ENCODE results near the gene PRKAG2. TPM values are rescaled to one million over a fixed set of nuclear protein-coding genes. Genes with fewer than 3 reads are reported as not detected.
A peak's percentile ranks its signal among the peaks of the same experiment; 100 is the strongest.

Gene PRKAG2
- total RNA-seq, 4 donors from 2014 or later: 8.9 to 35.1 (median 13.6) TPM

DNA sequence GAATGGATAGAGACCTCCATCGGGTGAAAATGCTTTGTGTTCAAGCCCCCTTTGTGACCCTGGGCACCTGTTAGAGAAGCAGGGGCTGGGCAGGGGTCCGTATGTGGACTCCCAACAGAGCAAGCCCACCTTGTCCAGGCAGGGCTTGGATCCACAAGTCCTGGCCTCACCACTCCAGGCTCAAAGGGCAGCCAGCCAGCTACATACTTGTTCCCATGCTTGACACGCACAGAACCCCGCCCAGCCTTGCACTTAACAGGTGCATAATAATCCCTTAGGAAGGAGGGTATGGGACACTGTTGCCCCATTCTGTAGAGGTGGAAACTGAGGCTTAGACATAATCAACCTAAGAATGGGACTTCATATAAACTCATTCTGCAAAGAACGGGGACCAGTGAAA lies 160.6 kb downstream of the PRKAG2 start:
- TF ChIP-seq, protein P1, sequence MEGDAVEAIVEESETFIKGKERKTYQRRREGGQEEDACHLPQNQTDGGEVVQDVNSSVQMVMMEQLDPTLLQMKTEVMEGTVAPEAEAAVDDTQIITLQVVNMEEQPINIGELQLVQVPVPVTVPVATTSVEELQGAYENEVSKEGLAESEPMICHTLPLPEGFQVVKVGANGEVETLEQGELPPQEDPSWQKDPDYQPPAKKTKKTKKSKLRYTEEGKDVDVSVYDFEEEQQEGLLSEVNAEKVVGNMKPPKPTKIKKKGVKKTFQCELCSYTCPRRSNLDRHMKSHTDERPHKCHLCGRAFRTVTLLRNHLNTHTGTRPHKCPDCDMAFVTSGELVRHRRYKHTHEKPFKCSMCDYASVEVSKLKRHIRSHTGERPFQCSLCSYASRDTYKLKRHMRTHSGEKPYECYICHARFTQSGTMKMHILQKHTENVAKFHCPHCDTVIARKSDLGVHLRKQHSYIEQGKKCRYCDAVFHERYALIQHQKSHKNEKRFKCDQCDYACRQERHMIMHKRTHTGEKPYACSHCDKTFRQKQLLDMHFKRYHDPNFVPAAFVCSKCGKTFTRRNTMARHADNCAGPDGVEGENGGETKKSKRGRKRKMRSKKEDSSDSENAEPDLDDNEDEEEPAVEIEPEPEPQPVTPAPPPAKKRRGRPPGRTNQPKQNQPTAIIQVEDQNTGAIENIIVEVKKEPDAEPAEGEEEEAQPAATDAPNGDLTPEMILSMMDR (IDR thresholded peaks at IDR 0.05): no peak
- no peak for TF ChIP-seq POLR2A (IDR thresholded peaks at IDR 0.05)
- no peak overlapping the region for H3K4me3 ChIP-seq
- no peak overlapping the region for H3K27ac ChIP-seq
- H3K36me3 ChIP-seq: no peaks in the 10 kb centered on the region
- intact Hi-C loops (cut with DNase I): no loop called here
- H3K27me3 ChIP-seq: peaks cover 0 to 3% (median 0%) of the 10 kb centered on the region in 4 donors
- H3K4me1 ChIP-seq: peaks cover 0 to 17% (median 0%) of the 10 kb centered on the region in 3 donors
- 63 to 83% methylated on average over 4 to 5 of the region's 5 CpGs for WGBS, 2 donors
- no peak for DNase-seq
- no peaks in the 10 kb centered on the region for H3K9me3 ChIP-seq

DNA sequence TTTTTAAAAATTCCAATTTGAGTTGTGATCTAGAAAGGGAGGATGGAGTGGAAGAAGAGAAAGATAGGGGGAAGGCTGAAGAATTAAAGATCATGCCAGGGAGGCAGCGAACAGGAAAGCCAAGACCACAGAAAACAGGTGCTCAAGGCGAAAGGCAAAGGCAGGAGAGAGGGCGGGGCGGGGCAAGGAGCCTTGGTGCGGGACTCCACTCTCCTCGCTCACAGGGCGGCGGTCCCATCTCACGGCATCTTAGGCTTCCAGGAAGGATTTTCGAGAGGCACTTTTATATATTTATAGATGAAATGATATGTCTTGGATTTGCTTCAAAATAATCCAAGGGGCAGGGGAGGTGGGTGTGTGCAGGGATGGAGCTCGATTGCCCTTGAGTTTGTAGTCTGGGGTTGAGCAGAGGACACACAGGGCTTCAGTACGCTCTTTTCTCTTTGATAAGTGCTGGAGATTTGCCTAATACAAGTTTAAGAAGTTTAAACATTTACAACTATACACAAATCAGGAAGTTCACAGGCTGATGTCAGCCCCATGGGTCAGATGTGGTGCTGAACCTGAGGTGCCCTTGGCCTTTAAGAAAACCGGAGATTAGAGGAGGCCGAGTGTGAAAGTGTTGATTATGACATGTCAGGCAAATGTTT lies 161.1 kb downstream of the PRKAG2 start:
- no peak for DNase-seq
- no peak for TF ChIP-seq POLR2A (IDR thresholded peaks at IDR 0.05)
- TF ChIP-seq, protein P1 (IDR thresholded peaks at IDR 0.05): no peak
- Histone ChIP-seq H3K9me3 (no peaks in the 10 kb centered on the region), H3K27me3 (no peaks in the 10 kb centered on the region), H3K4me1 (peaks cover 0 to 17% (median 0%) of the 10 kb centered on the region in 3 donors), H3K4me3 (no peak overlapping the region), H3K36me3 (no peaks in the 10 kb centered on the region), H3K27ac (no peak overlapping the region)
- intact Hi-C loops (cut with DNase I): no loop called here
- WGBS, 2 donors: 73 to 81% methylated on average over 14 of the region's 14 CpGs

DNA sequence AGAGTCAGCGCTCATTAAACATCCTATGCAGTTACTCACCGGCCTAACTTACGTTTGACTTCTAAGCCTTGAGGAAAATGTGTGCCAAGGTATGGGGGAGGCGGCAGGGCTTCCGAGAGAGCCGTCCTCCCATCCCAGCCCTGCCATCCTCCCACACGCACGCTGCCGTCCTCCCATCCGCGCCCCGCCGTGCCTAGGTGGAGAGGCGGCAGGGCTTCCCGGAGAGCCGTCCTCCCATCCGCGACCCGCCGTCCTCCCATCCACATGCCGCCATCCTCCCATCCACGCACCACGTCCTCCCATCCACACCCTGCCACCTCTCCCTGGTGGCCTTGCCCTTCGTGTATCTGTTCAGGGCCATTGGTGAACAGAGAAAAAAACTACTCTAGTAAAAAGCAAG lies 162.7 kb downstream of the PRKAG2 start:
- Histone ChIP-seq H3K9me3 (no peaks in the 10 kb centered on the region), H3K36me3 (no peaks in the 10 kb centered on the region), H3K4me3 (no peak overlapping the region), H3K27me3 (no peaks in the 10 kb centered on the region), H3K27ac (no peak overlapping the region), H3K4me1 (peaks cover 0 to 17% (median 0%) of the 10 kb centered on the region in 3 donors)
- intact Hi-C loops (cut with DNase I): no loop called here
- no peak for DNase-seq
- TF ChIP-seq, protein P1 (IDR thresholded peaks at IDR 0.05): no peak
- TF ChIP-seq POLR2A (IDR thresholded peaks at IDR 0.05): no peak
- 92 to 97% methylated on average over 2 to 24 of the region's 24 CpGs for WGBS, 2 donors

DNA sequence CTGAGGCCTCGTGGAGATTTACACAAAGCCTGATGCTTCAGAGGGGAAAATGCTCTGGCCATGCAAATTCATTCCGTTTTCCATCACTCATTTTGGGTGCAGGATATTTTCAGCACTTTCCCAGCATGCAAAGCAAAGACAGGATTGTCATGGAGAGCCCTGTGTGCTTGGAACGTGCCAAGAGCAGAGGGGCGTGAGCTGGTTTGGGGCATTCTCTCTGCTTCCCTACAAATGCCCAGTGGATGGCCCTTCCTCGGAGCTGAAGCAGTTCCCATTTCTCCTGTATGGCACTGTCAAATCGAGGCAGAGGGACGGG lies 164.1 kb downstream of the PRKAG2 start:
- Histone ChIP-seq H3K9me3 (no peaks in the 10 kb centered on the region), H3K4me3 (no peak overlapping the region), H3K4me1 (peaks cover 0 to 17% (median 0%) of the 10 kb centered on the region in 3 donors), H3K27ac (no peak overlapping the region), H3K36me3 (peaks cover 0 to 8% (median 0%) of the 10 kb centered on the region in 3 donors), H3K27me3 (no peaks in the 10 kb centered on the region)
- intact Hi-C loops (cut with DNase I): no loop called here
- 81 to 83% methylated on average over 5 to 6 of the region's 7 CpGs for WGBS, 2 donors
- no peak for DNase-seq
- TF ChIP-seq POLR2A (IDR thresholded peaks at IDR 0.05): no peak
- TF ChIP-seq, protein P1 (IDR thresholded peaks at IDR 0.05): no peak

DNA sequence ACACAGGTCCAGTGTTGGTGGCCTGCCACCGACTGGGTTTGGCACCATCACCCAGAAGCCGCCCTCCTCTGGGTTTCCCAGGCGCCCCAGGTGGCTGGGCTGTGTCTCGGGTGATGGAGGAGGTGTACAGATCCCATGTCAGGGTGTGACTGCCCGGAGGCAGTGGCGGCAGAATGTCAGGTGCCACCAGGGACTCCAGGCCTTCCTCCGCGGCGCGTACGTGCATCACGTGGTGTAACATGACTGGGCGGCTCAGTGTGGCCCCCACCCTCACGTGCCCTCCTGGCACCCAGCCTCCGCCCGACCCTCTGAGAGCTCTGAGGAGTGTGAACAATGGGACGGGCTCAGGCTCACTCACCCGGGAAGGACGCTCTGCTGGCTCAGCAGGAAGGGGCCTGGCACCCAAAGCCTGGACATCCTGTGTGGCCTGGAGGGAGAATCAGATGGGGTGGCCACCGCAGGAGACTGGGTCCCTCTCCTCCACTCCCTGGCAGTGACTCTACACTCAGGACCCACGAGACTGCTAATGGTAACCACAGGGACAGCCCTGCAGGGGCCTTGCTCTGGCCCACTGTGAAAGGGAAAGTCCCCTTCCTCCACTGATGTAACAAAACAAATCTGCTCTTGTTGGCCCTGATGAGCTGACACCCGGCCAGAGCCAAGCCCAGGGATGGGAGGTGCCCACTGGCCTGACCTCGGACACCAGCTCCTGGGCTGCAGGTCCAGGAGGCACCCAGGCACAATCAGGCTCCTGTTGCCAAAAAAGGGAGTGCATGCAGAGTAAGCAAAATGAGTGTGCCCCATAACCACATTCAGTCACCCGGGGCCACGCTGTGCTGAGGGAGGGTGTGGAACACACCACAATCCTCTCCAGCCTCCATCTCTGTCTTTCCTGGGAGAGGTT lies 164.8 kb downstream of the PRKAG2 start:
- WGBS, 2 donors: 66 to 71% methylated on average over 7 to 13 of the region's 25 CpGs
- no peak overlapping the region for H3K4me3 ChIP-seq
- no peak for DNase-seq
- H3K27me3 ChIP-seq: no peaks in the 10 kb centered on the region
- peaks cover 0 to 8% (median 0%) of the 10 kb centered on the region in 3 donors for H3K36me3 ChIP-seq
- peak overlapping the region in 1 of 4 donors; percentile 17 for H3K27ac ChIP-seq
- TF ChIP-seq POLR2A (IDR thresholded peaks at IDR 0.05): no peak
- TF ChIP-seq, protein P1 (IDR thresholded peaks at IDR 0.05): no peak
- intact Hi-C loops (cut with DNase I): no loop called here
- H3K9me3 ChIP-seq: no peaks in the 10 kb centered on the region
- peaks cover 0 to 20% (median 0%) of the 10 kb centered on the region in 3 donors for H3K4me1 ChIP-seq
